Motor neuron (in vitro differentiated cells): ENCODE measurements around the gene PPP1CA. TPM values are rescaled to one million over a fixed set of nuclear protein-coding genes. Genes with fewer than 3 reads are reported as not detected.
A peak's percentile ranks its signal among the peaks of the same experiment; 100 is the strongest.

ENCODE experiments used
- ATAC-seq, 8 experiments: fragments of 200-7000 bp; cut with Tn5 transposase; replicated peaks in 6 of 8; 2 replicates each; pipeline ENCODE4 v1.8.0; 2021; ENCODE audit warnings: mild to moderate bottlenecking in 8 of 8, moderate library complexity in 8 of 8
- H3K27ac ChIP-seq, 2 donors: fragments of 250-450 bp; sonication (Bioruptor Pico); 2 replicates each; pipeline ENCODE4 v1.9.0; 2021; ENCODE audit warnings: antibody characterized with exemption in 2 of 2, mild to moderate bottlenecking in 2 of 2, moderate library complexity in 1 of 2
- H3K4me1 ChIP-seq, 2 donors: fragments of 250-450 bp; sonication (Bioruptor Pico); replicated peaks in 1 of 2; 2 replicates each; pipeline ENCODE4 v1.6.1; 2021; ENCODE audit warnings: antibody characterized with exemption in 2 of 2, mild to moderate bottlenecking in 2 of 2, moderate library complexity in 1 of 2
- H3K4me3 ChIP-seq, 5 donors: fragments of 250-450 bp; sonication (Bioruptor Pico); 2 replicates each; pipeline ENCODE4 v1.9.0; 2021; ENCODE audit warnings: antibody characterized with exemption in 5 of 5, mild to moderate bottlenecking in 5 of 5, moderate library complexity in 4 of 5
- WGBS, 10 experiments: fragments of 450-650 bp; shearing (Covaris generic); methylation state at CpG; one replicate each; pipeline ENCODE4 v1.0.0; 2022; 5-methylcytosine and 5-hydroxymethylcytosine counted together
- in situ Hi-C, 9 experiments: fragments of 400-800 bp; cut with MboI; loops; one replicate each; pipeline ENCODE4 v1.15.0; 2021; ENCODE audit warnings: low sequenced_read_pairs in 9 of 9, low pct_unique_long_range_greater_than_20kb in 2 of 9; ENCODE audit not compliant: unreplicated experiment in 9 of 9
- total RNA-seq, 8 experiments: library from RNA; unstranded; fragments of 300-600 nt; gene quantifications; 2 replicates each; pipeline versions ENCODE4 v1.2.3 to v1.2.4, GENCODE V29; 2022

PPP1CA gene
- total RNA-seq, result 100 to 1,000 TPM in 4 of 8 experiments, 10 to 100 TPM in 4; 60.9 to 162 (median 104) TPM

- in situ Hi-C loops, result no loop called here
- peak within 1 kb of the TSS; percentile 85 to 91 for H3K27ac ChIP-seq
- peak within 1 kb of the TSS; percentile 60 to 84 (median 75) for H3K4me3 ChIP-seq
- peak; percentile 87 to 93 (median 88) for ATAC-seq
- WGBS, 10 experiments, result 0 to 5% (median 0%) methylated on average over 1 to 6 of the region's 73 CpGs; no CpG with 5 or more reads in 6 of the 10 experiments
- H3K4me1 ChIP-seq, result peaks cover 6 to 11% of the 10 kb centered on the region in 2 donors
These were observed at the start of gene PPP1CA for GRCh38 chr11:67401495-67402191. PPP1CA (minus strand) TSS chr11:67401858; CDS start chr11:67401782, 76 bp downstream.

GRCh38 chr11:67450796-67451657, 49.4 kb upstream of the PPP1CA start:
- in situ Hi-C loops, result no loop called here
- 30 to 73% (median 50%) methylated on average over 1 to 11 of the region's 25 CpGs; no CpG with 5 or more reads in 5 of the 10 experiments for WGBS, 10 experiments
- Histone ChIP-seq H3K4me3 (no peak overlapping the region), H3K27ac (no peak overlapping the region), H3K4me1 (peaks cover 0 to under 1% of the 10 kb centered on the region in 2 donors)
- ATAC-seq, result no peak

DNA sequence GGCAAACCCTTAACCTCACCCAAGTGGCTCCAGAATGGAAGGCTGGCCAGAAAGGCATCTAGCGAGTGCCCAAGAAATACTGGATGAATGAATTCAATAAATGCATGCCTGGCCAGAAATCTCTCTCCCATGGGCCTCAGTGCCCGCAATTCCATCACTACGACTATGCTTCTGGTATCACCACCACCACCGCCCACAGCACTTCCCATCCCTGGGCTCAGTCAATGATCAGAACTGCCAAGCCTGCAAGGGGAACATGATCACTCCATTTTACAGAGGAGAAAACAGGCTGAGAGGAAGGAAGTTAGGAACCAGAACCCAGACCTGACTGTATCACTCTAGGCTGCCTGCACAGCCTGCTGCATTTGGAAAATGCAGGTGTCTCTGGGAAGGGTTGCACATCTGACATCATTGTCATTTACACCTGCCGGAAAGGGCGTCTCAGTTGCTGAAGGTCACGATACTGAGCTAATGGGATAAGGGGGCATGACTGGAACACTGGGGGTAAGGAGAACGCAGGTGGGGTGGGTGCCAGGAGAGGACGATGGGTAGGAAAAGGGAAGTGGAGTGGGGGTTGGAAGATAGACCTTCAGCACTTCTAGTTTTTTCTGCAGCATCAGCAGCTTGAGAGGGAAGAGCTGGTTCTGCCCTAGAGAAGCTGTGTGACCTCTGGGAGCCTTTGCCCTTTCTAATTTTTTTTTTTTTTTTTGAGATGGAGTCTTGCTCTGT, 47.6 kb upstream of the PPP1CA start:
- Histone ChIP-seq H3K4me1 (no peaks in the 10 kb centered on the region), H3K4me3 (no peak overlapping the region), H3K27ac (no peak overlapping the region)
- in situ Hi-C loops, result no loop called here
- ATAC-seq, result no peak
- WGBS, 10 experiments, result 50 to 100% (median 93%) methylated on average over 1 to 7 of the region's 9 CpGs; no CpG with 5 or more reads in 2 of the 10 experiments

DNA sequence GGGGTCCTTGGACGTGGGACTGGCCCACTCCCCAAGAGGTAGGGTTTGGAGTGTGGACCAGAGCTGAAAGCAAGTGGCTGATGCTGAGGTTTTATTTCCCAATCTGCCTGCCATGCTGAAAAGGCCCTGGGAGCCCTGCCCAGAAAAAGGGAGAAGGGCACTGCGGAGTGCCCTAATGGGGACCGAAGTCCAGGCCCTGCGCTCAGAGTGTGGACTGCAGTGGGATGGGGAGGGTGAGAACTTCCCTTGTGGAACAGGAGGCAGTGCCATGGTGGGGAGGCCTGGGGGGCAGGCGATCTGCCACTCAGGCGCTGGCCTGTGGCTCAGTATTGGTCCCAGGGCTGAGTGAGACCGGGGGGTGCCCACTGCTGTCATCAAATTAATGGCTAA, 46.6 kb upstream of the PPP1CA start:
- Histone ChIP-seq H3K27ac (no peak overlapping the region), H3K4me1 (no peaks in the 10 kb centered on the region), H3K4me3 (no peak overlapping the region)
- ATAC-seq, result no peak
- 93 to 100% (median 100%) methylated on average over 1 to 3 of the region's 7 CpGs; no CpG with 5 or more reads in 5 of the 10 experiments for WGBS, 10 experiments
- in situ Hi-C loops, result no loop called here

DNA sequence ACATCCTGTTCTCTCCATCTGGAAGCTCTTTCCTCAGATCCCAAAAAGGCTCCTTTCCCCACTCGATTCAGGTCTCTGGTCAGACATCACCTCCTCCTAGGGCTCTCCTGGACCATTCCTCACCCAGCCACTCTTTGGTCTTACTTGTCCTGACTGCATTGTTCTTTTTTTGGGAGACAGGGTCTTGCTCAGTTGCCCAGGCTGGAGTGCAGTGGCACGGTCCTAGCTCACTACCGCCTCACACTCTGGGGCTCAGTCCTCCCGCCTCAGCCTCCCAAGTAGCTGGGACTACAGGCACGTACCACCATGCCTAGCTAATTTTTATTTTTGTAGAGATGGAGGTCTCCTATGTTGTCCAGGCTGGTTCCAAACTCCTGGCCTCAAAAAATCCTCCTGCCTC, 43.9 kb upstream of the PPP1CA start:
- Histone ChIP-seq H3K4me1 (peaks cover 0 to 6% of the 10 kb centered on the region in 2 donors), H3K27ac (no peak overlapping the region), H3K4me3 (no peak overlapping the region)
- WGBS, 10 experiments, result 50 to 100% (median 66%) methylated on average over 1 to 4 of the region's 5 CpGs; no CpG with 5 or more reads in 4 of the 10 experiments
- ATAC-seq, result no peak
- in situ Hi-C loops, result no loop called here

DNA sequence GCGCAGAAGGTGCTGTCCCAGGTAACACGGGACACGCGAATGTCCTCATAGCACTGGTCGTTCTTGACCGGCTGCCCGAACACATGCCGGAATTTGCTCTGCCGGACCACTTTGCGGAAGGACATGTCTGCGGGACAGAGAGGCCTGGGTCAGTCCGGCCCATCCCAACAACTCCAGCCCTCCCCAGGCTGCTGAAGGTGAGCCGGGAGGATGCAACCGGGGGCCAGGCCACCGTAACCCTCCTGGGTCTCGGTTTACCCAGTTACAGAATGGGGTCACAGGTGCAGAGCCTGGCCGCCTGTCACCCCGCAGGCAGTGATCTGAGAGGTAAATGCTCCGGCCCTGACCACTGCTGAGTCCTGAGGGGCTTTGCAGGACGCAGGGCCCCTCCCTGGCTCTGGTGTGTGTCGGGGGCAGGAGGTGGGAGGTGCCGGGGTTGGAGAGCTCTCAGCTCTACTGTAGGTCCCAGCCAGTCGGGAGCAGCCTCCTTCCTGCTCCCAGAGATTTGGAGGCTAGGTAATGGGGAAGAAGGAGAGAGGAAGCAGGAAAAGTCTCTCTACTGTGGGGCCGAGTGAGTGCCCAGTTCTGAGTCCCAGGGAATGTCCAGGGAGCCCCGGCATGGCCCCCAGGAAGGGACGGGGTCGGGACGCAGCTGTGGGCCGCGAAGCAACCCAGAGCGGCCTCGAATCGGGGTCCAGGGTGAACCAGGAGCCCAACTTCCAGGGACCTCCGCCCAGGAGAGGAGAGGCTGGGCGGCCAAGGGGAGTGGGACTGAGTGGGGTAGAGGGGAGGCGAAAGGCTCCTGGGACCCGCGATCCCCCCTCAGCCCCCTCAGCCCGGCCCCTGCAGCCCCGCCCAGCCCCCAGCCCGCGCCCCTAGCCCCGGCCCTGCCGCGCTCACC, 41.1 kb upstream of the PPP1CA start:
- in situ Hi-C loops, result no loop called here
- 0 to 85% (median 0%) methylated on average over 1 to 4 of the region's 45 CpGs; no CpG with 5 or more reads in 5 of the 10 experiments for WGBS, 10 experiments
- peak overlapping the region; percentile 50 to 99 (median 91) for H3K4me3 ChIP-seq
- H3K27ac ChIP-seq, result peak overlapping the region; percentile 72 to 80
- ATAC-seq, result peak; percentile 15 to 61 (median 54)
- peaks cover 0 to 6% of the 10 kb centered on the region in 2 donors for H3K4me1 ChIP-seq

- no peak for ATAC-seq
- Histone ChIP-seq H3K27ac (no peak overlapping the region), H3K4me1 (peaks cover 0 to 6% of the 10 kb centered on the region in 2 donors), H3K4me3 (no peak overlapping the region)
- 40 to 100% (median 100%) methylated on average over 1 to 12 of the region's 28 CpGs; no CpG with 5 or more reads in 5 of the 10 experiments for WGBS, 10 experiments
- in situ Hi-C loops, result no loop called here
These were observed 40.2 kb upstream of the PPP1CA start for GRCh38 chr11:67441731-67442351.

GRCh38 chr11:67441098-67441563, 39.5 kb upstream of the PPP1CA start:
- WGBS, 10 experiments, result 77 to 100% (median 94%) methylated on average over 3 to 8 of the region's 21 CpGs; no CpG with 5 or more reads in 7 of the 10 experiments
- H3K27ac ChIP-seq, result no peak overlapping the region
- ATAC-seq, result no peak
- H3K4me1 ChIP-seq, result peaks cover 0 to 6% of the 10 kb centered on the region in 2 donors
- in situ Hi-C loops, result no loop called here
- H3K4me3 ChIP-seq, result no peak overlapping the region

GRCh38 chr11:67440229-67441097, 38.8 kb upstream of the PPP1CA start:
- Histone ChIP-seq H3K27ac (no peak overlapping the region), H3K4me1 (peaks cover 0 to 6% of the 10 kb centered on the region in 2 donors), H3K4me3 (no peak overlapping the region)
- in situ Hi-C loops, result no loop called here
- WGBS, 10 experiments, result 60 to 100% (median 86%) methylated on average over 1 to 8 of the region's 17 CpGs; no CpG with 5 or more reads in 3 of the 10 experiments
- ATAC-seq, result no peak

GRCh38 chr11:67439321-67440228, 37.9 kb upstream of the PPP1CA start:
- H3K4me3 ChIP-seq, result no peak overlapping the region
- H3K27ac ChIP-seq, result no peak overlapping the region
- peak in 2 of 8 experiments; percentile 1 to 2 for ATAC-seq
- 92 to 100% (median 100%) methylated on average over 1 to 4 of the region's 31 CpGs; no CpG with 5 or more reads in 7 of the 10 experiments for WGBS, 10 experiments
- in situ Hi-C loops, result no loop called here
- peaks cover 0 to 6% of the 10 kb centered on the region in 2 donors for H3K4me1 ChIP-seq
